H1 (cell line): Measurements from ENCODE around the gene NIM1K. TPM values are rescaled to one million over a fixed set of nuclear protein-coding genes. Genes with fewer than 3 reads are reported as not detected.

Experiments
- CTCF ChIA-PET: fragments of 300-600 bp; sonication (Branson Sonifier 250); formaldehyde crosslinking; loops from one replicate; lab custom pipeline; 2021; ENCODE audit not compliant: partially characterized antibody; lab: Charles Lee
- POLR2A ChIA-PET: fragments of 300-600 bp; sonication (Branson Sonifier 250); formaldehyde crosslinking; loops from one replicate; lab custom pipeline; 2021; ENCODE audit warnings: inconsistent platforms; ENCODE audit not compliant: partially characterized antibody; lab: Charles Lee
- DNase-seq, 2 experiments: peaks; one replicate each; pipeline versions ENCODE4 v3.0.0 to v3.0.0-alpha.2; 2010 to 2022; ENCODE audit warnings: low spot score in 2 of 2, low read depth in 1 of 2, mixed read lengths in 1 of 2
- FAIRE-seq: peaks from 2 replicates; lab custom pipeline; 2011; peaks lifted over from hg19 to GRCh38; lab: Jason Lieb, UNC
- H2AFZ ChIP-seq: 2 replicates; pipeline ENCODE4 v1.8.1; 2012; ENCODE audit warnings: low read length, inconsistent platforms
- H2AK5ac ChIP-seq: 2 replicates; pipeline ENCODE4 v1.6.1; 2013; ENCODE audit warnings: low read depth, low read length
- H2BK120ac ChIP-seq: replicated peaks from 2 replicates; pipeline ENCODE3; 2013; ENCODE audit warnings: low read depth, low read length, inconsistent platforms
- H2BK12ac ChIP-seq: 2 replicates; pipeline ENCODE4 v1.6.1; 2013; ENCODE audit warnings: low read depth, low read length
- H2BK15ac ChIP-seq: 2 replicates; pipeline ENCODE4 v1.6.1; 2013; ENCODE audit warnings: low read length
- H2BK20ac ChIP-seq: 2 replicates; pipeline ENCODE4 v1.6.1; 2013; ENCODE audit warnings: low read length
- H2BK5ac ChIP-seq: 2 replicates; pipeline ENCODE4 v1.6.1; 2013; ENCODE audit warnings: low read depth, low read length
- H3K14ac ChIP-seq: 2 replicates; pipeline ENCODE4 v1.6.1; 2013; ENCODE audit warnings: inconsistent platforms; ENCODE audit not compliant: insufficient read length
- H3K18ac ChIP-seq: 2 replicates; pipeline ENCODE4 v1.6.1; 2013; ENCODE audit warnings: low read length; ENCODE audit errors: extremely low read depth
- H3K23ac ChIP-seq: 2 replicates; pipeline ENCODE4 v1.6.1; 2013; ENCODE audit warnings: inconsistent platforms; ENCODE audit not compliant: insufficient read length
- H3K23me2 ChIP-seq: 2 replicates; pipeline ENCODE4 v1.6.1; 2013; ENCODE audit warnings: low read depth, low read length
- H3K27ac ChIP-seq: 2 replicates; pipeline ENCODE4 v1.6.1; 2011; ENCODE audit warnings: low read depth, low read length, inconsistent platforms
- H3K27me3 ChIP-seq, 4 experiments: replicated peaks in 1 of 4; 1 replicate in 1 of 4; 2 replicates in 3 of 4; pipeline versions ENCODE4 v1.6.1 to v1.8.1; 2011 to 2013; ENCODE audit warnings: low read length in 3 of 4, mild to moderate bottlenecking in 3 of 4, inconsistent platforms in 2 of 4, mixed read lengths in 2 of 4, moderate library complexity in 1 of 4; ENCODE audit not compliant: control insufficient read depth in 3 of 4, insufficient read depth in 3 of 4; ENCODE audit errors: extremely low read depth in 1 of 4
- H3K36me3 ChIP-seq, 4 experiments: 2 replicates each; pipeline versions ENCODE4 v1.6.1 to v1.8.1; 2011 to 2013; ENCODE audit warnings: mild to moderate bottlenecking in 4 of 4, low read length in 3 of 4, moderate library complexity in 2 of 4, control low read depth in 1 of 4, inconsistent platforms in 1 of 4; ENCODE audit not compliant: insufficient read depth in 4 of 4, control insufficient read depth in 2 of 4
- H3K4ac ChIP-seq: replicated peaks from 2 replicates; pipeline ENCODE3; 2013; ENCODE audit warnings: low read length, low read depth, mixed read lengths, inconsistent platforms; ENCODE audit not compliant: insufficient read length
- H3K4me1 ChIP-seq, 4 experiments: replicated peaks in 1 of 4; 1 replicate in 1 of 4; 2 replicates in 3 of 4; pipeline versions ENCODE4 v1.6.1 to v1.8.1; 2011 to 2013; ENCODE audit warnings: low read length in 3 of 4, inconsistent platforms in 2 of 4, mixed read lengths in 1 of 4; ENCODE audit not compliant: insufficient read depth in 4 of 4, control insufficient read depth in 3 of 4
- H3K4me2 ChIP-seq, 2 experiments: 2 replicates each; pipeline versions ENCODE4 v1.6.1 to v1.8.1; 2011 to 2013; ENCODE audit warnings: low read depth in 2 of 2, low read length in 2 of 2, control low read depth in 1 of 2, inconsistent platforms in 1 of 2, mild to moderate bottlenecking in 1 of 2; ENCODE audit not compliant: insufficient read depth in 1 of 2
- H3K4me3 ChIP-seq, 4 experiments: fragments of 200-600, 300-600 bp in 1 of 4; sonication (generic), shearing (Covaris generic), sonication (Bioruptor Twin) in 1 of 4; 2 replicates each; pipeline versions ENCODE4 v1.5.1 to v1.8.1; 2011 to 2016; ENCODE audit warnings: low read length in 4 of 4, low read depth in 3 of 4, control low read depth in 2 of 4, inconsistent platforms in 2 of 4, mild to moderate bottlenecking in 2 of 4, mixed read lengths in 1 of 4, moderate library complexity in 1 of 4; ENCODE audit not compliant: insufficient read depth in 2 of 4; ENCODE audit errors: extremely low read depth in 1 of 4
- H3K56ac ChIP-seq: replicated peaks from 2 replicates; pipeline ENCODE3; 2013; ENCODE audit warnings: low read depth, mild to moderate bottlenecking, mixed read lengths, low read length, inconsistent platforms; ENCODE audit not compliant: insufficient read length
- H3K79me1 ChIP-seq: 2 replicates; pipeline ENCODE4 v1.6.1; 2013; ENCODE audit warnings: low read depth, low read length, control low read depth
- H3K79me2 ChIP-seq, 2 experiments: 2 replicates each; pipeline versions ENCODE4 v1.6.1 to v1.8.1; 2012 to 2013; ENCODE audit warnings: low read length in 2 of 2, mild to moderate bottlenecking in 2 of 2, inconsistent platforms in 1 of 2; ENCODE audit not compliant: insufficient read depth in 2 of 2, control insufficient read depth in 1 of 2
- H3K9ac ChIP-seq, 4 experiments: replicated peaks in 1 of 4; 1 replicate in 1 of 4; 2 replicates in 3 of 4; pipeline versions ENCODE4 v1.6.1 to v1.8.1; 2011 to 2013; ENCODE audit warnings: low read depth in 3 of 4, low read length in 3 of 4, control low read depth in 2 of 4, mild to moderate bottlenecking in 2 of 4, moderate library complexity in 2 of 4, inconsistent platforms in 1 of 4; ENCODE audit errors: extremely low read depth in 1 of 4
- H3K9me3 ChIP-seq, 2 experiments: 2 replicates each; pipeline versions ENCODE4 v1.6.1 to v1.8.1; 2012 to 2013; ENCODE audit warnings: mild to moderate bottlenecking in 2 of 2, moderate library complexity in 2 of 2, control low read depth in 1 of 2, inconsistent platforms in 1 of 2, low read depth in 1 of 2, low read length in 1 of 2, mixed read lengths in 1 of 2; ENCODE audit not compliant: insufficient read depth in 2 of 2
- H4K20me1 ChIP-seq, 2 experiments: replicated peaks in 1 of 2; 2 replicates each; pipeline versions ENCODE3 to v1.8.1; 2011 to 2013; ENCODE audit warnings: inconsistent platforms in 2 of 2, low read length in 2 of 2, mild to moderate bottlenecking in 1 of 2; ENCODE audit not compliant: insufficient read depth in 2 of 2, control insufficient read depth in 1 of 2
- H4K5ac ChIP-seq: 2 replicates; pipeline ENCODE4 v1.6.1; 2013; ENCODE audit warnings: low read length, low read depth, mixed read lengths, inconsistent platforms; ENCODE audit not compliant: insufficient read length
- H4K8ac ChIP-seq: 2 replicates; pipeline ENCODE4 v1.8.0; 2013; ENCODE audit warnings: mild to moderate bottlenecking, moderate library complexity, low read length, inconsistent platforms; ENCODE audit not compliant: insufficient read depth; ENCODE audit errors: extremely low read depth
- H4K91ac ChIP-seq: replicated peaks from 2 replicates; pipeline ENCODE3; 2013; ENCODE audit warnings: low read length, mixed read lengths, inconsistent platforms; ENCODE audit not compliant: insufficient read length
- BACH1 ChIP-seq: IDR thresholded peaks from 2 replicates; pipeline ENCODE4 v1.6.1; 2012; ENCODE audit warnings: low read length, improper control_type of control experiment
- BRCA1 ChIP-seq: IDR thresholded peaks from 2 replicates; pipeline ENCODE4 v1.6.1; 2012; ENCODE audit warnings: low read depth, low read length, improper control_type of control experiment
- CHD2 ChIP-seq: IDR thresholded peaks from 2 replicates; pipeline ENCODE4 v1.6.1; 2012; ENCODE audit warnings: low read length, improper control_type of control experiment
- CTBP2 ChIP-seq: IDR thresholded peaks from 2 replicates; pipeline ENCODE4 v1.7.0; 2011; ENCODE audit warnings: borderline replicate concordance, mild to moderate bottlenecking, moderate library complexity, mixed read lengths, low read length; ENCODE audit not compliant: insufficient read depth, insufficient read length
- E2F6 ChIP-seq: IDR thresholded peaks from 2 replicates; pipeline ENCODE4 v1.6.1; 2012; ENCODE audit warnings: inconsistent platforms
- EP300 ChIP-seq, 2 experiments: IDR thresholded peaks; 1 replicate in 1 of 2; 2 replicates in 1 of 2; pipeline ENCODE4 v1.6.1; 2011 to 2012; ENCODE audit warnings: low read depth in 2 of 2, low read length in 2 of 2, mild to moderate bottlenecking in 2 of 2, borderline replicate concordance in 1 of 2, inconsistent platforms in 1 of 2, moderate library complexity in 1 of 2
- EZH2 ChIP-seq: fragments of 200-600 bp; sonication (generic); IDR thresholded peaks from 2 replicates; pipeline ENCODE4 v1.7.1; 2012; ENCODE audit warnings: low read depth, mild to moderate bottlenecking, moderate library complexity, low read length, inconsistent platforms; ENCODE audit not compliant: severe bottlenecking
- MAX ChIP-seq: IDR thresholded peaks from 2 replicates; pipeline ENCODE4 v1.6.1; 2012; ENCODE audit warnings: inconsistent platforms
- RAD21 ChIP-seq, 2 experiments: IDR thresholded peaks in 1 of 2; conservative IDR thresholded peaks in 1 of 2; 2 replicates each; pipeline ENCODE4 v1.6.1; 2011; ENCODE audit warnings: low read depth in 2 of 2, low read length in 2 of 2, improper control_type of control experiment in 1 of 2, inconsistent platforms in 1 of 2, mild to moderate bottlenecking in 1 of 2, moderate library complexity in 1 of 2
- SP4 ChIP-seq: IDR thresholded peaks from 2 replicates; pipeline ENCODE4 v1.6.1; 2012; ENCODE audit warnings: low read length, inconsistent platforms
- SRF ChIP-seq: IDR thresholded peaks from 2 replicates; pipeline ENCODE4 v1.6.1; 2011; ENCODE audit warnings: mild to moderate bottlenecking, low read depth, low read length, moderate library complexity
- SUZ12 ChIP-seq: fragments of 200-600 bp; sonication (generic); IDR thresholded peaks from 2 replicates; pipeline ENCODE4 v1.6.1; 2012; ENCODE audit warnings: mild to moderate bottlenecking, inconsistent platforms, low read length, moderate library complexity, mixed read lengths
- ZNF274 ChIP-seq: IDR thresholded peaks from 2 replicates; pipeline ENCODE4 v1.7.0; 2012; ENCODE audit warnings: low read length, borderline replicate concordance; ENCODE audit errors: extremely low read depth
- WGBS, 2 experiments: shearing (Covaris generic) in 1 of 2; methylation state at CpG; one replicate each; pipeline versions ENCODE4 v1.1.6 to v1.1.7; 2013 to 2015; ENCODE audit warnings: low lambda C conversion rate in 2 of 2, mixed read lengths in 2 of 2, inconsistent platforms in 1 of 2, low coverage in 1 of 2, missing lambda C conversion rate in 1 of 2; ENCODE audit not compliant: insufficient replicate concordance in 2 of 2, insufficient coverage in 1 of 2, insufficient read length in 1 of 2; ENCODE audit errors: extremely low coverage in 1 of 2, missing lambda C conversion rate in 1 of 2; 5-methylcytosine and 5-hydroxymethylcytosine counted together
- polyA plus RNA-seq, 7 experiments: library from polyadenylated mRNA; depleted of rRNA in 3 of 7; stranded (reverse) in 5 of 7; unstranded in 2 of 7; fragments of >200 nt in 5 of 7; fragments of 200-250 nt in 2 of 7; gene quantifications; 1 replicate in 5 of 7; 2 replicates in 1 of 7; 4 replicates in 1 of 7; pipeline versions ENCODE4 v1.2.1 to v1.2.3, GENCODE V29; 2011 to 2013; ENCODE audit warnings: missing spikeins in 2 of 7, mixed read lengths in 2 of 7
- total RNA-seq: library from RNA; stranded (reverse); fragmentation: NEBNext Ultra II Directional; extraction: Animal tissue kit (Norgen Biotek cat#: 25700); gene quantifications from 2 replicates; pipeline ENCODE4 v1.2.1, GENCODE V29; 2021

NIM1K gene
- total and polyA plus RNA-seq, 2 of the 8 experiments (the other 6 are each of a cell fraction or from before 2014, with no cell fraction given), result not detected

GRCh38 chr5:43150075-43150474, 42.0 kb upstream of the NIM1K start:
- Histone ChIP-seq H4K20me1 (peaks cover 0 to 9% of the 10 kb centered on the region in 2 experiments), H3K9me3 (no peaks in the 10 kb centered on the region), H3K79me2 (peaks cover 0 to 18% of the 10 kb centered on the region in 2 experiments; a peak in 2 of 4 replicates), H2AK5ac (no peak overlapping the region), H3K23ac (no peak overlapping the region), H3K79me1 (no peaks in the 10 kb centered on the region; the same call in none of the 2 replicates), H3K27ac (no peak overlapping the region), H3K4me1 (no peaks in the 10 kb centered on the region), H3K23me2 (no peaks in the 10 kb centered on the region), H3K18ac (no peak overlapping the region), H3K4ac (no peak overlapping the region), H3K56ac (no peak overlapping the region), H2AFZ (no peak overlapping the region), H3K9ac (no peak overlapping the region), H3K4me3 (no peak overlapping the region), H2BK20ac (no peak overlapping the region), H3K36me3 (peaks cover 0 to 12% (median 0%) of the 10 kb centered on the region in 4 experiments; a peak in 6 of 8 replicates), H2BK5ac (no peak overlapping the region), H3K27me3 (no peaks in the 10 kb centered on the region), H2BK12ac (no peak overlapping the region), H3K4me2 (no peak overlapping the region), H2BK15ac (no peak overlapping the region), H2BK120ac (no peak overlapping the region), H4K91ac (no peak overlapping the region), H4K8ac (no peak overlapping the region), H4K5ac (no peak overlapping the region), H3K14ac (no peak overlapping the region)
- no peak for DNase-seq
- ChIA-PET CTCF (interaction anchor here (0.6 to 0.9 kb wide), 2 partner anchors 37 to 156 kb away, joined by 3 read pairs; no protein-coding TSS in a partner anchor), POLR2A (no interaction called here)
- WGBS, 2 experiments, result 94% methylated on average over 2 of the region's 2 CpGs; no CpG with 5 or more reads in 1 of the 2 experiments
- no peak for FAIRE-seq
- TF ChIP-seq RAD21 (IDR thresholded peaks at IDR 0.05 in 1 of 2, conservative IDR thresholded peaks at IDR 0.05 in 1 of 2; ENCODE audit: low read depth in 2 of 2, low read length in 2 of 2) (no peak), EZH2 (no peak), MAX (no peak), SP4 (no peak), E2F6 (no peak), CHD2 (no peak), BRCA1 (no peak), ZNF274 (no peak), SUZ12 (no peak), BACH1 (no peak), EP300 (IDR thresholded peaks at IDR 0.05; ENCODE audit: borderline replicate concordance in 1 of 2, low read depth in 2 of 2, low read length in 2 of 2) (no peak), SRF (no peak), CTBP2 (no peak)
